Neutrophil (primary cell): ENCODE measurements around the gene SPRR2E.
"Not testable (repeated sequence)": the region's sequence is repeated elsewhere in the genome, so short reads cannot be mapped to it uniquely, and the experiment has no call there.

Experiments
- H3K27ac ChIP-seq: fragments of 200-600 bp; sonication (generic); 2 replicates; pipeline ENCODE4 v1.5.1; 2016; ENCODE audit warnings: mild to moderate bottlenecking, moderate library complexity
- H3K27me3 ChIP-seq: fragments of 200-600 bp; sonication (generic); 2 replicates; pipeline ENCODE4 v1.6.0; 2016; ENCODE audit warnings: mild to moderate bottlenecking
- H3K36me3 ChIP-seq: fragments of 200-600 bp; sonication (generic); 2 replicates; pipeline ENCODE4 v1.5.1; 2017
- H3K4me1 ChIP-seq, 2 experiments: fragments of 200-600 bp in 1 of 2; sonication (generic) in 1 of 2; 1 replicate in 1 of 2; 2 replicates in 1 of 2; pipeline versions ENCODE4 v1.5.1 to v1.6.1; 2013 to 2016; ENCODE audit warnings: low read depth in 1 of 2, low read length in 1 of 2, mild to moderate bottlenecking in 1 of 2, moderate library complexity in 1 of 2; ENCODE audit not compliant: control insufficient read depth in 1 of 2, insufficient read depth in 1 of 2
- H3K4me3 ChIP-seq, 2 experiments: fragments of 200-600 bp in 1 of 2; sonication (generic) in 1 of 2; 1 replicate in 1 of 2; 2 replicates in 1 of 2; pipeline ENCODE4 v1.5.1; 2013 to 2016; ENCODE audit warnings: low read depth in 1 of 2, low read length in 1 of 2, mild to moderate bottlenecking in 1 of 2, moderate library complexity in 1 of 2
- H3K9me3 ChIP-seq: fragments of 200-600 bp; sonication (generic); 2 replicates; pipeline ENCODE4 v1.5.1; 2016
- TF ChIP-seq, protein P1 (sequence below): fragments of 200-600 bp; sonication (generic); IDR thresholded peaks from 2 replicates; pipeline ENCODE4 v1.5.1; 2016; ENCODE audit warnings: antibody characterized with exemption

Gene SPRR2E

GRCh38 chr1:153113416-153113815, 19.1 kb upstream of the SPRR2E start, which contains the start of gene SPRR2F:
SPRR2F (minus strand) TSS chr1:153113516; CDS start chr1:153112733, 783 bp downstream.
- no peaks in the 10 kb centered on the region for H3K9me3 ChIP-seq
- no peaks in the 10 kb centered on the region for H3K4me1 ChIP-seq
- no peak within 1 kb of the TSS for H3K27ac ChIP-seq
- H3K4me3 ChIP-seq = no peak within 1 kb of the TSS
- TF ChIP-seq, protein P1, sequence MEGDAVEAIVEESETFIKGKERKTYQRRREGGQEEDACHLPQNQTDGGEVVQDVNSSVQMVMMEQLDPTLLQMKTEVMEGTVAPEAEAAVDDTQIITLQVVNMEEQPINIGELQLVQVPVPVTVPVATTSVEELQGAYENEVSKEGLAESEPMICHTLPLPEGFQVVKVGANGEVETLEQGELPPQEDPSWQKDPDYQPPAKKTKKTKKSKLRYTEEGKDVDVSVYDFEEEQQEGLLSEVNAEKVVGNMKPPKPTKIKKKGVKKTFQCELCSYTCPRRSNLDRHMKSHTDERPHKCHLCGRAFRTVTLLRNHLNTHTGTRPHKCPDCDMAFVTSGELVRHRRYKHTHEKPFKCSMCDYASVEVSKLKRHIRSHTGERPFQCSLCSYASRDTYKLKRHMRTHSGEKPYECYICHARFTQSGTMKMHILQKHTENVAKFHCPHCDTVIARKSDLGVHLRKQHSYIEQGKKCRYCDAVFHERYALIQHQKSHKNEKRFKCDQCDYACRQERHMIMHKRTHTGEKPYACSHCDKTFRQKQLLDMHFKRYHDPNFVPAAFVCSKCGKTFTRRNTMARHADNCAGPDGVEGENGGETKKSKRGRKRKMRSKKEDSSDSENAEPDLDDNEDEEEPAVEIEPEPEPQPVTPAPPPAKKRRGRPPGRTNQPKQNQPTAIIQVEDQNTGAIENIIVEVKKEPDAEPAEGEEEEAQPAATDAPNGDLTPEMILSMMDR = no peak
- peaks cover 4% of the 10 kb centered on the region for H3K27me3 ChIP-seq
- H3K36me3 ChIP-seq = no peaks in the 10 kb centered on the region

GRCh38 chr1:153112454-153112853, 18.1 kb upstream of the SPRR2E start:
- not testable (repeated sequence) for H3K36me3 ChIP-seq, H3K9me3 ChIP-seq, H3K27ac ChIP-seq, H3K4me1 ChIP-seq, H3K4me3 ChIP-seq, H3K27me3 ChIP-seq

GRCh38 chr1:153100245-153100644, 5.9 kb upstream of the SPRR2E start:
- TF ChIP-seq, protein P1 = no peak
- peaks cover 11% of the 10 kb centered on the region for H3K27me3 ChIP-seq
- H3K4me1 ChIP-seq = no peaks in the 10 kb centered on the region
- no peaks in the 10 kb centered on the region for H3K9me3 ChIP-seq
- H3K27ac ChIP-seq = no peak overlapping the region
- no peak overlapping the region for H3K4me3 ChIP-seq
- H3K36me3 ChIP-seq = no peaks in the 10 kb centered on the region

GRCh38 chr1:153099461-153100045, 5.2 kb upstream of the SPRR2E start:
- Histone ChIP-seq H3K27me3 (peaks cover 11% of the 10 kb centered on the region), H3K36me3 (no peaks in the 10 kb centered on the region), H3K9me3 (no peaks in the 10 kb centered on the region), H3K4me1 (no peaks in the 10 kb centered on the region), H3K27ac (no peak overlapping the region), H3K4me3 (no peak overlapping the region)
- TF ChIP-seq, protein P1 = no peak

DNA sequence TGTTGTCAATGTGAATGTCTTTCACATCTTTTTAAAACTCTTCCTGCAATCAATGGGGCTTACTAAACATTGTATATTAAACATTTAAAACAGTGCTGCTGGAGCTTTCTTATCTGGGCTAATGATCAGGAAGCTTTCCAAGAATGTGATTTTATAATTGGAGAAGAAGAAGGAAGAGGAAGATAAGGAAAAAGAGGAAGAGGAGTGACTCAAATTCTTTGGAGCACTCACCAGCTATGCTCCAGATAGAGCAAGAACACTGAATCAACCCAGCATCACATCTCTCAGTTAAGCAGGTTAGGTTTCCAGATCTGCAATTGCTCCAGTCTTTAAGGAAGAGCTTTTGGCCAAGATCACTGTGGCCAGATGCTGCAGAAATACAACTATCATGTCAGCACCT, 1.4 kb upstream of the SPRR2E start:
- Histone ChIP-seq H3K27me3 (peaks cover 11% of the 10 kb centered on the region), H3K27ac (no peak overlapping the region), H3K9me3 (no peaks in the 10 kb centered on the region), H3K36me3 (no peaks in the 10 kb centered on the region), H3K4me1 (no peaks in the 10 kb centered on the region), H3K4me3 (no peak overlapping the region)
- TF ChIP-seq, protein P1 = no peak

DNA sequence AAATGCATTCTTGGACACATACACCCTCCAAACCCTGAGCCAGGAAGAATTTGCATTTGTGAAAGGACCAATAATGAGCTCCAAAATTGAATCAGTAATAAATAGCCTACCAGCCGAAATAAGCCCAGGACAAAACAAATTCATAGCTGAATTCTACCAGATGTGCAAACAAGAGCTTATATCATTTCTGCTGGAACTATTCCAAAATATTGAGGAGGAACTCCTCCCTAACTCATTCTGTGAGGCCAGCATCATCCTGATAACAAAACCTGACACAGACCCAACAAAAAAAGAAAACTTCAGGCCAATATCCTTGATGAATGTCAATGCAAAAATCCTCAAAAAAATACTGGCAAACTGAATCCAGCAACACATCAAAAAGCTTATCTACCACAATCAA, 6.7 kb downstream of the SPRR2E start:
- TF ChIP-seq, protein P1 = no peak
- Histone ChIP-seq H3K27ac (no peak overlapping the region), H3K36me3 (no peaks in the 10 kb centered on the region), H3K4me1 (no peaks in the 10 kb centered on the region), H3K9me3 (no peaks in the 10 kb centered on the region), H3K4me3 (no peak overlapping the region), H3K27me3 (no peaks in the 10 kb centered on the region)
